ENCODE data around the gene CCT8.

DNA sequence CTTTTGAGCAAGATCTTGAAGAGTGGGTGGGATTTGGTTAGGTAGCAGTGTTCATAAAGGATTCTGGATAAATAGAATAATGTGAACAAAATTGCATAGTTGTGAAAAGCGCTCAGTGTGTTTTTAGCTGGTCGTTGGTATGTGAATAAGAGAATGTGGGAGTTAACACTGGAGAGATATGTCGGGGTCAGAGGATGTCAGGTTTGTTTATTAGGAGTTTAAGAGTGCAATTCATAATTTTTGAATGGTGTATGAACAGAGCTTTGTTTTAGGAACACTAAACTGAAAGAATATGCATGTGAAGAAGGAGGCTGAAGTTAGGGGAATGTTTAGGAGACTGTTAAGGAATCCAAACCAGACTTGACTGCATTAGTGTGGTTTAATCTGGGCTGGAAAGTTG lies 39.6 kb downstream of the CCT8 start:
- TF ChIP-seq, protein P1, sequence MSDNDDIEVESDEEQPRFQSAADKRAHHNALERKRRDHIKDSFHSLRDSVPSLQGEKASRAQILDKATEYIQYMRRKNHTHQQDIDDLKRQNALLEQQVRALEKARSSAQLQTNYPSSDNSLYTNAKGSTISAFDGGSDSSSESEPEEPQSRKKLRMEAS (IDR thresholded peaks at IDR 0.05; ENCODE audit: low read depth): no peak
- no peak for TF ChIP-seq POLR2AphosphoS5 (IDR thresholded peaks at IDR 0.05; ENCODE audit: low read depth, low read length)
- TF ChIP-seq, protein P2, sequence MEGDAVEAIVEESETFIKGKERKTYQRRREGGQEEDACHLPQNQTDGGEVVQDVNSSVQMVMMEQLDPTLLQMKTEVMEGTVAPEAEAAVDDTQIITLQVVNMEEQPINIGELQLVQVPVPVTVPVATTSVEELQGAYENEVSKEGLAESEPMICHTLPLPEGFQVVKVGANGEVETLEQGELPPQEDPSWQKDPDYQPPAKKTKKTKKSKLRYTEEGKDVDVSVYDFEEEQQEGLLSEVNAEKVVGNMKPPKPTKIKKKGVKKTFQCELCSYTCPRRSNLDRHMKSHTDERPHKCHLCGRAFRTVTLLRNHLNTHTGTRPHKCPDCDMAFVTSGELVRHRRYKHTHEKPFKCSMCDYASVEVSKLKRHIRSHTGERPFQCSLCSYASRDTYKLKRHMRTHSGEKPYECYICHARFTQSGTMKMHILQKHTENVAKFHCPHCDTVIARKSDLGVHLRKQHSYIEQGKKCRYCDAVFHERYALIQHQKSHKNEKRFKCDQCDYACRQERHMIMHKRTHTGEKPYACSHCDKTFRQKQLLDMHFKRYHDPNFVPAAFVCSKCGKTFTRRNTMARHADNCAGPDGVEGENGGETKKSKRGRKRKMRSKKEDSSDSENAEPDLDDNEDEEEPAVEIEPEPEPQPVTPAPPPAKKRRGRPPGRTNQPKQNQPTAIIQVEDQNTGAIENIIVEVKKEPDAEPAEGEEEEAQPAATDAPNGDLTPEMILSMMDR (IDR thresholded peaks at IDR 0.05): no peak
- TF ChIP-seq TCF12 (IDR thresholded peaks at IDR 0.05): no peak
- TF ChIP-seq NRF1 (IDR thresholded peaks at IDR 0.05; ENCODE audit: low read depth, low read length): no peak
- TF ChIP-seq, protein P3, sequence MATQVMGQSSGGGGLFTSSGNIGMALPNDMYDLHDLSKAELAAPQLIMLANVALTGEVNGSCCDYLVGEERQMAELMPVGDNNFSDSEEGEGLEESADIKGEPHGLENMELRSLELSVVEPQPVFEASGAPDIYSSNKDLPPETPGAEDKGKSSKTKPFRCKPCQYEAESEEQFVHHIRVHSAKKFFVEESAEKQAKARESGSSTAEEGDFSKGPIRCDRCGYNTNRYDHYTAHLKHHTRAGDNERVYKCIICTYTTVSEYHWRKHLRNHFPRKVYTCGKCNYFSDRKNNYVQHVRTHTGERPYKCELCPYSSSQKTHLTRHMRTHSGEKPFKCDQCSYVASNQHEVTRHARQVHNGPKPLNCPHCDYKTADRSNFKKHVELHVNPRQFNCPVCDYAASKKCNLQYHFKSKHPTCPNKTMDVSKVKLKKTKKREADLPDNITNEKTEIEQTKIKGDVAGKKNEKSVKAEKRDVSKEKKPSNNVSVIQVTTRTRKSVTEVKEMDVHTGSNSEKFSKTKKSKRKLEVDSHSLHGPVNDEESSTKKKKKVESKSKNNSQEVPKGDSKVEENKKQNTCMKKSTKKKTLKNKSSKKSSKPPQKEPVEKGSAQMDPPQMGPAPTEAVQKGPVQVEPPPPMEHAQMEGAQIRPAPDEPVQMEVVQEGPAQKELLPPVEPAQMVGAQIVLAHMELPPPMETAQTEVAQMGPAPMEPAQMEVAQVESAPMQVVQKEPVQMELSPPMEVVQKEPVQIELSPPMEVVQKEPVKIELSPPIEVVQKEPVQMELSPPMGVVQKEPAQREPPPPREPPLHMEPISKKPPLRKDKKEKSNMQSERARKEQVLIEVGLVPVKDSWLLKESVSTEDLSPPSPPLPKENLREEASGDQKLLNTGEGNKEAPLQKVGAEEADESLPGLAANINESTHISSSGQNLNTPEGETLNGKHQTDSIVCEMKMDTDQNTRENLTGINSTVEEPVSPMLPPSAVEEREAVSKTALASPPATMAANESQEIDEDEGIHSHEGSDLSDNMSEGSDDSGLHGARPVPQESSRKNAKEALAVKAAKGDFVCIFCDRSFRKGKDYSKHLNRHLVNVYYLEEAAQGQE (IDR thresholded peaks at IDR 0.05; ENCODE audit: low read depth, low read length): no peak
- TF ChIP-seq YY1 (IDR thresholded peaks at IDR 0.05; ENCODE audit: low read depth): no peak
- TF ChIP-seq, protein P4, sequence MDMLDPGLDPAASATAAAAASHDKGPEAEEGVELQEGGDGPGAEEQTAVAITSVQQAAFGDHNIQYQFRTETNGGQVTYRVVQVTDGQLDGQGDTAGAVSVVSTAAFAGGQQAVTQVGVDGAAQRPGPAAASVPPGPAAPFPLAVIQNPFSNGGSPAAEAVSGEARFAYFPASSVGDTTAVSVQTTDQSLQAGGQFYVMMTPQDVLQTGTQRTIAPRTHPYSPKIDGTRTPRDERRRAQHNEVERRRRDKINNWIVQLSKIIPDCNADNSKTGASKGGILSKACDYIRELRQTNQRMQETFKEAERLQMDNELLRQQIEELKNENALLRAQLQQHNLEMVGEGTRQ (IDR thresholded peaks at IDR 0.05; ENCODE audit: borderline replicate concordance, low read depth, low read length): no peak
- TF ChIP-seq NFIC (IDR thresholded peaks at IDR 0.05; ENCODE audit: borderline replicate concordance): no peak
- no peak for TF ChIP-seq SIN3A (IDR thresholded peaks at IDR 0.05; ENCODE audit: borderline replicate concordance, low read depth, low read length)
- no peak for TF ChIP-seq MEF2A (IDR thresholded peaks at IDR 0.05; ENCODE audit: borderline replicate concordance, low read depth)
- no peak for TF ChIP-seq EP300 (IDR thresholded peaks at IDR 0.05; ENCODE audit: borderline replicate concordance in 1 of 2, low read depth in 1 of 2, low read length in 1 of 2)
- no peak for TF ChIP-seq TEAD4 (IDR thresholded peaks at IDR 0.05; ENCODE audit: borderline replicate concordance, insufficient read depth)
- no peak for TF ChIP-seq EZH2phosphoT487 (IDR thresholded peaks at IDR 0.05; ENCODE audit: borderline replicate concordance, low read depth)
